Endothelial cell (in vitro differentiated cells): ENCODE results near the gene RAX2. TPM values are rescaled to one million over a fixed set of nuclear protein-coding genes. Genes with fewer than 3 reads are reported as not detected.

Experiments
- DNase-seq: peaks from one replicate; pipeline ENCODE4 v3.0.0; 2021; ENCODE audit warnings: low spot score
- H3K27ac Mint-ChIP-seq: one replicate; pipeline ENCODE4 v1.8.0; 2021; ENCODE audit warnings: mixed read lengths, inconsistent platforms; ENCODE audit not compliant: unreplicated experiment
- H3K27me3 Mint-ChIP-seq: one replicate; pipeline ENCODE4 v1.8.0; 2021; ENCODE audit warnings: mild to moderate bottlenecking, moderate library complexity, mixed read lengths, inconsistent platforms; ENCODE audit not compliant: unreplicated experiment
- H3K36me3 Mint-ChIP-seq: one replicate; pipeline ENCODE4 v1.8.0; 2021; ENCODE audit warnings: mild to moderate bottlenecking, low read depth, mixed read lengths, inconsistent platforms; ENCODE audit not compliant: unreplicated experiment
- H3K4me1 Mint-ChIP-seq: one replicate; pipeline ENCODE4 v1.8.0; 2021; ENCODE audit warnings: mild to moderate bottlenecking, mixed read lengths, inconsistent platforms; ENCODE audit not compliant: unreplicated experiment
- H3K4me3 Mint-ChIP-seq: one replicate; pipeline ENCODE4 v1.8.0; 2021; ENCODE audit warnings: mild to moderate bottlenecking, mixed read lengths, inconsistent platforms; ENCODE audit not compliant: unreplicated experiment
- H3K9me3 Mint-ChIP-seq: one replicate; pipeline ENCODE4 v1.8.0; 2021; ENCODE audit warnings: mixed read lengths, inconsistent platforms; ENCODE audit not compliant: unreplicated experiment
- total RNA-seq: library from RNA; stranded (reverse); fragmentation: NEBNext Ultra II Directional; extraction: Animal tissue kit (Norgen Biotek cat#: 25700); gene quantifications from one replicate; pipeline ENCODE4 v1.2.1, GENCODE V29; 2021; ENCODE audit not compliant: unreplicated experiment
- TF ChIP-seq, protein P1 (sequence below): fragments of 200-600 bp; sonication (generic); IDR thresholded peaks from one replicate; pipeline ENCODE4 v1.5.0; 2021; ENCODE audit warnings: antibody characterized with exemption; ENCODE audit not compliant: unreplicated experiment

Gene RAX2
- total RNA-seq, 1 donor from 2014 or later: not detected

DNA sequence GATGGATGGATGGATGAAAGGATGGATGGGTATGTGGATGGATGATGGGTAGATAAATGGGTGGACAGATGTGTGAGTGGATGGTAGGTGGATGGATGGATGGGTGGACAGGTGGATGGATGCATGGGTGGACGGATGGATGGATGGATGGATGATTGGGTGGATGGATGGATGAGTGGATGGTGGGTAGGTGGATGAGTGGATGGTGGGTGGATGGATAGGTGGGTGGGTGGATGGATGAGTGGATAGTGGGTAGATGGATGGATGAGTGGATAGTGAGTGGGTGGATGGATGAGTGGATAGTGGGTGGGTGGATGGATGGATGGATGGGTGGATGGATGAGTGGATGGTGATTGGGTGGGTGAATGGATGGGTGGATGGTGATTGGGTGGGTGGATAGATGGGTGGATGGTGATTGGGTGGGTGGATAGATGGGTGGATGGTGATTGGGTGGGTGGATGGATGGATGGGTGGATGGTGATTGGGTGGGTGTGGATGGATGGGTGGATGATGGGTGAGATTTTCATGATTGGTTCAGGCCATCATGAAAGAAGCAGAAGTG, 4.5 kb upstream of the RAX2 start:
- TF ChIP-seq, protein P1, sequence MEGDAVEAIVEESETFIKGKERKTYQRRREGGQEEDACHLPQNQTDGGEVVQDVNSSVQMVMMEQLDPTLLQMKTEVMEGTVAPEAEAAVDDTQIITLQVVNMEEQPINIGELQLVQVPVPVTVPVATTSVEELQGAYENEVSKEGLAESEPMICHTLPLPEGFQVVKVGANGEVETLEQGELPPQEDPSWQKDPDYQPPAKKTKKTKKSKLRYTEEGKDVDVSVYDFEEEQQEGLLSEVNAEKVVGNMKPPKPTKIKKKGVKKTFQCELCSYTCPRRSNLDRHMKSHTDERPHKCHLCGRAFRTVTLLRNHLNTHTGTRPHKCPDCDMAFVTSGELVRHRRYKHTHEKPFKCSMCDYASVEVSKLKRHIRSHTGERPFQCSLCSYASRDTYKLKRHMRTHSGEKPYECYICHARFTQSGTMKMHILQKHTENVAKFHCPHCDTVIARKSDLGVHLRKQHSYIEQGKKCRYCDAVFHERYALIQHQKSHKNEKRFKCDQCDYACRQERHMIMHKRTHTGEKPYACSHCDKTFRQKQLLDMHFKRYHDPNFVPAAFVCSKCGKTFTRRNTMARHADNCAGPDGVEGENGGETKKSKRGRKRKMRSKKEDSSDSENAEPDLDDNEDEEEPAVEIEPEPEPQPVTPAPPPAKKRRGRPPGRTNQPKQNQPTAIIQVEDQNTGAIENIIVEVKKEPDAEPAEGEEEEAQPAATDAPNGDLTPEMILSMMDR: no peak
- no peak for DNase-seq
- H3K27ac Mint-ChIP-seq: no peak overlapping the region

DNA sequence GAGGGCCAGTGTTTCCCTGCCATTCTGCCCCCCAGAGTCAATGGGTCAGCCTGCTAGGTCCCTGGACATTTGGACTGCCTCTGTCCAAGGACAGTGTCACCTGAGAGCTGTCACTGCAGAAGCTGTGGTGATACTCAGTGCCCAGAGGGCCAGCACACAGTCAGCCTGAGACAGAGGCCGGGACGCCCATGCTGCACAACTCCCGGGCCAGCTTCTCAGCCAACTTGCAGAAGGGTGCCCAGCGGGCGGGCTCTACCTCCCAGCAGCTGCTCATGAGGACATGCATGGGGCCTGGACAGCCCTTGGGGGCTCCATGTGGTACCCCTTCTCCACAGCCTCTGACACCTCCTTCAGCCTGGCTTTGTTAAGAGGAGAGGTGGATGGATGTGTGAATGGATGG, 3.8 kb upstream of the RAX2 start:
- H3K4me3 Mint-ChIP-seq: no peak overlapping the region
- DNase-seq: no peak
- no peak overlapping the region for H3K27ac Mint-ChIP-seq
- H3K4me1 Mint-ChIP-seq: no peaks in the 10 kb centered on the region
- TF ChIP-seq, protein P1: no peak
- no peaks in the 10 kb centered on the region for H3K9me3 Mint-ChIP-seq
- peaks cover 5% of the 10 kb centered on the region for H3K36me3 Mint-ChIP-seq
- peaks cover 11% of the 10 kb centered on the region for H3K27me3 Mint-ChIP-seq

More for the DNA sequence above, 4.5 kb upstream of the RAX2 start:
- Mint-ChIP-seq H3K27me3 (peaks cover 12% of the 10 kb centered on the region), H3K4me3 (peak overlapping the region; percentile 19), H3K4me1 (no peaks in the 10 kb centered on the region), H3K9me3 (peaks cover 2% of the 10 kb centered on the region), H3K36me3 (peaks cover 12% of the 10 kb centered on the region)

DNA sequence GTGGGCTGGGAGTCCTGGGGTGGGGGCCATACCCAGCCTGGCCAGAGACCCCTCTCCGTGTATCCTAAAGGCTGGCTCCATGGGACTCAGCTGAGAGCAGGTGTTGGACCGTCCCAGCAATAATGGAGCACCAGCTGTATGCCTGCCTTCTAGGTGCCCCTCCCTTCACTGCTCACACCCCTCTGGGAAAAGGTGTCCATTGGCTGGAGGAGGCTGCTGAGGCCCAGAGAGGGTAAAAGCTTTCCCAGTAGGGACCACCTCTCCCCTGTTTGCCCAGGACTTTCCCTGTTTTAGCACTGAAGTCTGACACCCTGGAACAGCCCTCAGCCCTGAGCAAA, 3.3 kb upstream of the RAX2 start:
- Mint-ChIP-seq H3K4me3 (no peak overlapping the region), H3K4me1 (no peaks in the 10 kb centered on the region), H3K27ac (no peak overlapping the region), H3K9me3 (no peaks in the 10 kb centered on the region), H3K36me3 (peaks cover 4% of the 10 kb centered on the region), H3K27me3 (peaks cover 9% of the 10 kb centered on the region)
- TF ChIP-seq, protein P1: no peak
- DNase-seq: no peak

DNA sequence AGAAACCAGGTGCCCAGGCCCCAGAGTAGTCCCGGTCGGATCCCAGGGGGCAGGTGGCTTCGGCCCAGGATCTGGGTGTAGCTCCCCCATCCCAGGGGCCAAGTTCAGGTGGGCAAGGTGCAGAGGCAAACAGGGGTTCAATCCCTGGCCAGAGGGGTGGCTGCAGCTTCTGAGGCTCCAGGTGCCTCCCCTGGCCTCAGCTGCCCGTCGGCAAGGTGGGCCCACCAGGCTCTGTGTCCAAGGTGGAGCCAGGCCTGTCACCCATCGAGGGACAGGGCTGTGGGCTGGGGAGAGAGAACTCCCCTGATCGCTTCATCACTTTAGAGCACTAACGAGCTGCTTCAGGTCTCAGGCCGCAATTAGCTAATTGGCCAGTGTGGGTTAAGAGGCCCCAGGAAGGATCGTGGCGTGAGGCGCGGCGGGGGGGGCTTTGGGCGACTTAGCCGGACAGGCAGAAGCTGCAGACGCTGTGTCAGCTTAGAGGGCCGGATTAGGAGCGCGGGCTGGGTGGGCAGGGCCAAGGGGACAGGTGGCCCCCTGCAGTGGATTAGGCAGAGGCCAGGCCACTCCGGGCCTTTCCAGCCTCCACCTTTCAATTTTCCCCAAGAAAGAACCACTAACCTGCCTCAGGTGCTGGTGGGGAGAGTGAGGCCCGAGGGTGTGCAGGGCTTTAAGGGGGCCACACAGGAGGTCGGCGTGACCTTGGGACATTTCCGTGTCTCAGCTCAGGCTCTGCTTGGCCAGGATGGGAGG, 2.8 kb upstream of the RAX2 start:
- Mint-ChIP-seq H3K27ac (no peak overlapping the region), H3K4me3 (no peak overlapping the region), H3K9me3 (no peaks in the 10 kb centered on the region), H3K4me1 (no peaks in the 10 kb centered on the region), H3K36me3 (peaks cover 4% of the 10 kb centered on the region), H3K27me3 (peaks cover 9% of the 10 kb centered on the region)
- TF ChIP-seq, protein P1: no peak
- DNase-seq: no peak

DNA sequence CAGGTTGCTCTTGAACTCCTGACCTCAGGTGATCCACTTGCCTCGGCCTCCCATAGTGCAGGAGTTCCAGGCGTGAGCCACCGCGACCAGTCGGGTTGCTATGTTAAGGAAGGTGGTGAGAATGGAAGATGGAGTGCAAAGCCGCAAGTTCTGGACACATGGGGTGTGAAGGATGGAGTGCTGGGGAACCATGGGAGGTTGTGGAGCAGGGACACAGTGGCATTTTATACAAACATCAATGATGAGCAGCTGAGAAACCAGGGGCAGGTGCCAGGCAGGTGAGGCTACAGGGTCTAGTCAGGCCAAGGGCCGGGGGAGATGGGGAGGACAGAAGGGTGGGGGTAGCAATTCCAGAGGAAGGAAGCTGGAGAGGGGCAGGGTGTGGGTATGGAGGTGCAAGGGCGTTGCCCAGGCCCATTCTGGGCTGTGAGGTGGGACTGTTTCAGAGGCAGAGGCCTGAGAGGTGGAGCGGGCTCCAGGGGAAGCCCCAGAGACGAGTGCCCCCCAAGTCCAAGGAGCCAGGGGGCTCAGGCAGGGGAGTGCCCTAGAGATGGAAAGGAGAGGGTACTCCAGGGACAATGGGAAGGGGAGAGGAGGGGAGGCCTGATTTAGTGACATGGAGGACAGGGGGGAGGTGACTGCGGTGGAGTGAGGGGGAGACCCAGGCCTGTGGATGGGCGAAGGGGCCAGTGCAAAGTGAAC, 1.9 kb upstream of the RAX2 start:
- no peak for DNase-seq
- Mint-ChIP-seq H3K4me1 (no peaks in the 10 kb centered on the region), H3K9me3 (no peaks in the 10 kb centered on the region), H3K27ac (no peak overlapping the region), H3K4me3 (no peak overlapping the region), H3K36me3 (peaks cover 5% of the 10 kb centered on the region), H3K27me3 (peaks cover 10% of the 10 kb centered on the region)
- TF ChIP-seq, protein P1: no peak
